HFFc6 (cell line): ENCODE results near the gene ATXN1. TPM values are rescaled to one million over a fixed set of nuclear protein-coding genes. Genes with fewer than 3 reads are reported as not detected.

Source experiments
- DNase-seq: peaks from one replicate; pipeline ENCODE4 v3.0.0-alpha.2; 2018
- H3K27ac Mint-ChIP-seq: 2 replicates; pipeline ENCODE4 v1.8.0; 2020; ENCODE audit warnings: mild to moderate bottlenecking, mixed read lengths
- H3K27me3 Mint-ChIP-seq: 2 replicates; pipeline ENCODE4 v1.8.0; 2021; ENCODE audit warnings: mild to moderate bottlenecking, moderate library complexity, mixed read lengths; ENCODE audit not compliant: insufficient read depth
- H3K36me3 Mint-ChIP-seq: 2 replicates; pipeline ENCODE4 v1.8.0; 2021; ENCODE audit warnings: low read depth, mixed read lengths
- H3K4me1 Mint-ChIP-seq: 2 replicates; pipeline ENCODE4 v1.8.0; 2020; ENCODE audit warnings: low read depth, mixed read lengths
- H3K4me3 Mint-ChIP-seq: 2 replicates; pipeline ENCODE4 v1.8.0; 2020; ENCODE audit warnings: mild to moderate bottlenecking, moderate library complexity, mixed read lengths
- H3K9me3 Mint-ChIP-seq: 2 replicates; pipeline ENCODE4 v1.8.0; 2020; ENCODE audit warnings: mild to moderate bottlenecking, mixed read lengths
- CTCF ChIP-seq: fragments of 200-600 bp; sonication (generic); IDR thresholded peaks from 2 replicates; pipeline ENCODE4 v1.5.0; 2021; ENCODE audit warnings: antibody characterized with exemption, mild to moderate bottlenecking
- total RNA-seq, 6 experiments: library from RNA; stranded (reverse); fragmentation: NEBNext Ultra II Directional; extraction: Animal tissue kit (Norgen Biotek cat#: 25700); gene quantifications; 2 replicates in 1 of 6; 3 replicates in 5 of 6; pipeline ENCODE4 v1.2.3, GENCODE V29; 2021

Gene ATXN1
- total RNA-seq, 6 experiments from 2014 or later, result 28.2 to 41.5 (median 30.5) TPM

DNA sequence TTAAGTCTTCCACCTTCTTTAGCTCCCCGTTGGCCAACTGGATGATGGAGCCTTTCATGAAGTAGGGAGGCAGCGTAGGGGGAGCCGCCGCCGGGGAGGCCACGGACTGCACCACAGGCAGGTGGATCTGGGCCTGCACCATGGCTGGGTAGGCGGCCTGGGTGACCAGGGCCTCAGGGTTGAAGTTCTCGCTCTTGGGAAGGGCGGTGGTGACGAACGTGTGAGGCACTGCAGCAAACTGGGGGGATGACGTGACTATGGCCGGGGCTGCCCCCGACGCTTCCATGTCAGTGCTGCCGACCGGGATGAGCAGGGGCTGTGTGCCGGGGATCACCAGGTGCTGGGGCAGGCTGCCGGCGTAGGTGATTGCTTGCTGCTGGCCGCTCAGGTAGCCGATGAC, 434.7 kb downstream of the ATXN1 start:
- no peak overlapping the region for H3K27ac Mint-ChIP-seq
- H3K4me3 Mint-ChIP-seq, result no peak overlapping the region
- no peak for TF ChIP-seq CTCF
- H3K27me3 Mint-ChIP-seq, result peaks cover 6% of the 10 kb centered on the region
- H3K9me3 Mint-ChIP-seq, result no peaks in the 10 kb centered on the region
- H3K36me3 Mint-ChIP-seq, result peaks cover 12% of the 10 kb centered on the region
- peaks cover 31% of the 10 kb centered on the region for H3K4me1 Mint-ChIP-seq
- DNase-seq, result no peak

DNA sequence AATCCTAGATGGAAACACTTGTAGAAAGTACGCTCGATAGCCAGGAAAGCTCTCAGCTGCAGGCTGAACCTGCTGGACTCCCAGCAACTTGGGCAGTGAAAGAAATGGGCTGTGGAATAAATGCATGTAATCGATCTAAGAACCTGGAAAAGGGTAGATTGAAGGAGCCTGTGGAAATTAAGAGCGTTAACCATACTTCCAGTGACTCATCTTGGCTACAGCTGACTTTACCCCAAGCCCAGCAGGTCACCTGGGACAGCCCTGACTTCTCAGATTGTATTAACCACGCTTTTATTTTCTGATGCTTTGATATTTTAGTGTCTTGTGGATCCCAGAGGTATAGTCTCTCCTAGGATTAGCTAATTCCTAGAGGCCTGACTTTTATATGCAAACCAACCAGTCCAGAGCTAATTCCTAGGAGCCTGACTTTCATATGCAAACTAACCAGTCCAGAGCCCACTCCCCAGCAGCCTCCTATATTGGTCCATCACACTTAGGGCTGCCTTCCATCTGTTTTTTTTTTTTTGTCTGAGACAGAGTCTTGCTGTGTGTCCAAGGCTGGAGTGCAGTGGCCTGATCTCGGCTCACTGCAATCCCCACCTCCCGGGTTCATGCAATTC, 436.5 kb downstream of the ATXN1 start:
- TF ChIP-seq CTCF, result no peak
- DNase-seq, result no peak
- H3K9me3 Mint-ChIP-seq, result no peaks in the 10 kb centered on the region
- H3K27ac Mint-ChIP-seq, result no peak overlapping the region
- peaks cover 12% of the 10 kb centered on the region for H3K36me3 Mint-ChIP-seq
- H3K27me3 Mint-ChIP-seq, result peaks cover 6% of the 10 kb centered on the region
- peaks cover 49% of the 10 kb centered on the region for H3K4me1 Mint-ChIP-seq
- H3K4me3 Mint-ChIP-seq, result no peak overlapping the region

DNA sequence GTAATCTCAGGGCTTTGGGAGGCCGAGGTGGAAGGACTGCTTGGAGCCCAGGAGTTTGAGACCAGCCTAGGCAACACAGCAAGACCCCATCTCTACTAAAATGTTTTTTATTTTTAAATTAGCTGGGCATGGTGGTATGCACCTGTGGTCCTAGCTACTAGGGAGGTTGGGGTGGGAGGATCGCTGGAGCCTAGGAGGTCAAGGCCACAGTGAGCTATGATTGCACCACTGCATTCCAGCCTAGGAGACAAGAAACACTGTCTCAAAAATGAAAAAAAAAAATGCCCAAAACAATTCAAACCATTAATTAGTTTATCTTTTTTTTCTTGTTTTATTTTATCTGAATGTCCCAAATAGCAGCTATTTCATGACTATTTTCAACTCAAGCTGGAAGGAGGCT, 437.1 kb downstream of the ATXN1 start:
- peaks cover 6% of the 10 kb centered on the region for H3K27me3 Mint-ChIP-seq
- TF ChIP-seq CTCF, result no peak
- peaks cover 12% of the 10 kb centered on the region for H3K36me3 Mint-ChIP-seq
- no peaks in the 10 kb centered on the region for H3K9me3 Mint-ChIP-seq
- DNase-seq, result no peak
- no peak overlapping the region for H3K4me3 Mint-ChIP-seq
- peaks cover 54% of the 10 kb centered on the region for H3K4me1 Mint-ChIP-seq
- no peak overlapping the region for H3K27ac Mint-ChIP-seq

- peak; percentile 87 for DNase-seq
- Mint-ChIP-seq H3K4me3 (peak overlapping the region; percentile 76), H3K27me3 (peaks cover 3% of the 10 kb centered on the region; the same call in 1 of the 2 replicates), H3K27ac (peak overlapping the region; percentile 88), H3K36me3 (peaks cover 12% of the 10 kb centered on the region), H3K4me1 (peaks cover 68% of the 10 kb centered on the region), H3K9me3 (no peaks in the 10 kb centered on the region)
- no peak for TF ChIP-seq CTCF
Measured at GRCh38 chr6:16322666-16323312, 438.5 kb downstream of the ATXN1 start.

DNA sequence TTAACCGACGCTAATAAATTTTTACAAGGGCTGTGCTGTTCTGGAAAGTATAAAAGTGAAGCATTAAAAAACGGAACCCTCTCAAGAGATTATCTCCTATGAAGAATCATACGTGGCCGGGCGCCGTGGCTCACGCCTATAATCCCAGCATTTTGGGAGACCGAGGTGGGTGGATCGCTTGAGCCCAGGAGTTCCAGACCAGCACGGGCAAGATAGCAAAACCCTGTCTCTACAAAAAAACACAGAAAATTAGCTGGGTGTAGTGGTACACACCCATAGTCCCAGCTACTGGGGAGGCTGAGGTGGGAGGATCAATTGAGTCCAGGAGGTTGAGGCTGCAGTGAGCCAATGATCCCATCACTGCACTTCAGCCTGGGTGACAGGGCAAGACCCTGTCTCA, 439.4 kb downstream of the ATXN1 start:
- H3K36me3 Mint-ChIP-seq, result peaks cover 12% of the 10 kb centered on the region
- H3K4me3 Mint-ChIP-seq, result no peak overlapping the region
- DNase-seq, result no peak
- peaks cover 78% of the 10 kb centered on the region for H3K4me1 Mint-ChIP-seq
- TF ChIP-seq CTCF, result no peak
- H3K9me3 Mint-ChIP-seq, result no peaks in the 10 kb centered on the region
- no peak overlapping the region for H3K27ac Mint-ChIP-seq
- peaks cover 3% of the 10 kb centered on the region; the same call in 1 of the 2 replicates for H3K27me3 Mint-ChIP-seq
